COR-L47 (cell line): ENCODE measurements around the gene PDE4B.

ENCODE experiments used
- DNase-seq: peaks from one replicate; lab custom pipeline; 2025; lab: John Stamatoyannopoulos, UW

Gene PDE4B

GRCh38 chr1:66262208-66262963, 469.7 kb downstream of the PDE4B start:
- no peak for DNase-seq

- DNase-seq: no peak
These were observed 472.6 kb downstream of the PDE4B start for GRCh38 chr1:66265268-66265667.

- DNase-seq: no peak
These were observed 473.1 kb downstream of the PDE4B start for GRCh38 chr1:66265796-66266195.

DNA sequence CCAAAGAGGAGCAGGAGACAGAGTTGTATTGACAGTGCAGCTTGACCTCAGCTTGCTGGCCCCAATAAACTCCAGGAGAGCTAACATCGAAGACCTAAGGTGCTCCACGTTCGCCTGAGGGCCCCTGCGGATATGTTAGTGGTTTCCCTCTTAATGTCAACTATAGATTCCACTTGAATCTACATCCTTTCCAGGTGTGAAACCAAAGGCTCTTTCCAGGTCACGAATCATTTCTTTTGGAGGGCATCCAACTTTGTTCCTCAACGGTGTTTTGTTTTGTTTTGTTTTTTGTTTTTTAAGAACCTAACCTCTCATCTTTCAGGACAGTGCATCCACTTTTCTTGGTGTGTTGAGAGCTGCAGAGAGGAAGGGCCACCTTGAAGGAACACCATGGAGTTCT, 473.7 kb downstream of the PDE4B start:
- DNase-seq: peak; percentile 42

- no peak for DNase-seq
These were observed 474.1 kb downstream of the PDE4B start for GRCh38 chr1:66266756-66267155.

- DNase-seq: no peak
These were observed 474.7 kb downstream of the PDE4B start for GRCh38 chr1:66267201-66267940.

- DNase-seq: no peak
These were observed 476.5 kb downstream of the PDE4B start for GRCh38 chr1:66269222-66269621.

GRCh38 chr1:66270119-66270812, 477.6 kb downstream of the PDE4B start:
- no peak for DNase-seq

DNA sequence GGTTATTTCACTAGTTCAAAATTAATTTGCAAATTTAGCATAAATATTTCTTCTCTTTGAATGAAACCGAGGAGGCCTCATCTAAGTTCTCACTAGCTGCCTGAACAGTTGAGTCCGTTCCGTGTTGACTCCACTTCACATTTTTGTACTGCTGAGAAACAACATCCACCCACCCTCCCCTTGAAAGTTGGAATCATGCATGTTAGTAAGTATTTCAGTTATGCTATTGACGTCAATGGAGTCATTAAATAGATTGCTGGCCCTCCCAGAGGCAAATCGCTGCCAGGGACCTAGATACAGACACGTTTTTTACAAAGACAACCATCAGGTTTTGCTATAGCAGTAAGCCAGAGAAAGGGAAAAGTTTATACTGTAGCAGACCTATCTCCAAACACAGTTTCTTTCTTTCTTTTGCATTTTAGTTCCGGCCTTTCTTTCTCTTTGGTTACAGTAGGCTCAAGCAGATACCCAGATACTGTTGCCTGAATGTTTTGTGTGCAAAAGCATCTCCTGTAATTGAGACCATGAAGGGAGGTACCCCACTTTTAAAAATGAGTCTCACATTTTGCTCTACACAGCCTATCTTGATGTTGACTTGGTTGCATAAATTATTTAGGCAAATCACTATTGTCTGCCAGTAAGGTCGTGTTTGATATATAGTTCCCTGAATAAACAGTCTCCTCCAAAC, 478.7 kb downstream of the PDE4B start:
- DNase-seq: peak; percentile 52

DNA sequence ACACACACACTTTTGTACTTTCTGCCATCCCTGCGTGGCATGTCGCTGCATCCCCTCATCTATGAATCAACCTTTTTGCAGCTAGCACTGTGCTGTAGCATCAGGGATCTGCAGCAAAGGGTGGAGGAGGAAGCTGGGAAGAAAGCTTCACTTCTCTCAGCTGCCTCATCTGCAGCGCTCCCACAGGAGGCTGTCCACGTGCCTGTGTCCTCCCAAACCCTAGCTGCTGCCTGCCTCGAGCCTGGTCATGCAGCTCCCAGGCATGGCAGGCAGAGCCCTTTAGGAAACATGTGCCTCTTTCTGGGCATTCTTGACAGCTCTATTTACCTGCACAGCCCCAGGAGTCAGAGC, 479.2 kb downstream of the PDE4B start:
- DNase-seq: no peak

GRCh38 chr1:66273656-66274055, 481.0 kb downstream of the PDE4B start:
- no peak for DNase-seq

- no peak for DNase-seq
These were observed 481.9 kb downstream of the PDE4B start for GRCh38 chr1:66274634-66275033.

DNA sequence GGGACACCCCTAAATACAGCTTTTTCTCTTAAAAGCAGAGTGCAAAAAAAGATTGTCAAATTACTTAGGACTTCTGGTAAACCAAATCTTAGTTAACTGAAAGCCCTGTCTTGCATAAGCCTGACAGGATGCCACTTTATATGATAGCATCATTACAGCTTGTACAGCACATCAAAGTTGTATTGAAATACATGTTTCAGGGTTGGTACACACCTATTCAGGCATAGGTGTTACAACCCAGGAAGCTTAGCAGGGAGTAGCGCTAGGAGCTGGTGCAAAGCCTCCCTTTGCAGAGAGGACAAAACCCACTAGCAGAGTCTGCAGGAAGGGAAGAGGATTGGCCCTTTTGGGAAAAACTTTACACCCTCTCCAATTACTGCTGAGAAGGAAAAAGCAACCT, 482.4 kb downstream of the PDE4B start:
- no peak for DNase-seq

DNA sequence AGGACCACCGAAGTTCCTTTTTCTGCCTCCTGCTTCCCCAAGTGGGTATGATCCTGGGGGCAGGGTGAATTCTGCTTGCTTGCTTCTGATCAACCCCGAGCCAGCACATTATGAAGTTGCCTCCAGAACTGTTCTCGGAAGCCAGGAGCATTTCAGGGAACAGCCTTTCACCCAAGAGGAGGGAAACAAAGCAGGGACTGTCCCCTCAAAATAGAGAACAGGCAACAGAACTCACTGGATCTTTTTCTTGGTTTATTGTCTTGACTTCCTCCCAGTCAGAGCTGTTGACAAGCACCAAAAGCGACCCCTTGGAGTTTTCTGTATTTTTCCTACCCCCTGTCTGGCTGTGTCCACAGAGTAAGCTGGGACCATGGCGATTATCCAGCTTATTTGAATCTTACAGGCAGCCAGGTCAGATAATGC, 482.9 kb downstream of the PDE4B start:
- DNase-seq: no peak

- DNase-seq: no peak
These were observed 483.5 kb downstream of the PDE4B start for GRCh38 chr1:66276218-66276617.

- no peak for DNase-seq
These were observed 485.7 kb downstream of the PDE4B start for GRCh38 chr1:66278260-66279021.

- no peak for DNase-seq
These were observed 489.1 kb downstream of the PDE4B start for GRCh38 chr1:66281808-66282207.

DNA sequence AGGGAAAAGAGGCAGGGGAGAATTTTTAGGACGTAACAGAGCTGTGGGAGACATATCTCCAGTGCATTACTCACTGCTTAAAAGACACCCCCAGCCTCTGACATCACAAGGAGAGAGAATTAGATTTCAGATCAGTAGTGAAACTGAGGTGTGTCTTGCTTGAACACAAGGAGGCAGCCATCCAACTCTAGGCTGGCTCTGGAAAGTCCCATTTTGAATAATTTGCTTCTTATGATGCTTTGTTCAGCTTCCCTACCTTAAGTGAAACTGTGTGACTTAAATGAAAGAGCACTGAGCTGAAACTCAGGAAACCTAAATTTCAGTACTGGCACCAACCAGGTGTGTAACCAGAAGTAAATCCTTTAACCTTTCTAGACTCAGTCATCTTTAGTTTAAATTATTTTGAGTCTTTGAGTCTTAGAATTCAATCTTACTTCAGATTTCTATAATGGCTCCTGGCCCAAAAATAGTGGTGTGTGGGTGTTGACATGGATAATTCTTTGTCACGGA, 489.7 kb downstream of the PDE4B start:
- DNase-seq: no peak

DNA sequence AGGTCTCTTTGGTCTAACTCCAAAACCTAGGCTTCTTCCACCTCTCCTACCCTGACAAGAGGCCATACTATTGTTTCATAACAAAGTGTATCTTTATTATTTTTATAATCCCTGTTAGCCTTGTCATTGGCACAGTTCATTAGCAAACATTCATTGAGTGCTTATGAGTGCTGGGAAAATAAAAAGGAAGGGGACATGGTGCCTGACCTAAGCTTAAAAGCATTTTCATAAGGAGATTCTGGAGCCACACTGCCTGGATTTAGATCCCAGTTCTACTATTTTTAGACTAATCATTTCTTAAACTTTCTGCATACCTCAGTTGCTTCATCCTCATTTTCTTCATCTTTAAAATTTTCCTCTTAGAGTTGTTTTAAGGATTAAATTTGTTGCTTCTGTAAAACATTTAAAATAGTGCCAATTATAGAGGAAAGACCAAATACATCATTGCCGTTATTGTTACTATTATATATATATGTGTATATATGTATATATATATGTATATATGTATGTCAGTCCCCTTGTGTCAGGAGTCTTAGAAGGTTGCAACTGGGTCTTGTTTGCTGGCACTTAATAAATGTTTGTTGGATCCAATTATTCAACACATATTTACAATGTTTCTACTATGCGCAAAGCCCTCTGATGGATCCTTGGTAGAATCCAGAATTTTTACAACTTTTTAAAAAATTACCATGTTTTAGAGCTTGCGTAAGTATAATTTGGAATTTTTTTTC, 490.4 kb downstream of the PDE4B start:
- DNase-seq: no peak

- DNase-seq: no peak
These were observed 490.9 kb downstream of the PDE4B start for GRCh38 chr1:66283622-66284041.

GRCh38 chr1:66284746-66285145, 492.1 kb downstream of the PDE4B start:
- no peak for DNase-seq
